ENCODE results near the gene SMYD3.
"Not testable (repeated sequence)": the region's sequence is repeated elsewhere in the genome, so short reads cannot be mapped to it uniquely, and the experiment has no call there.

SMYD3 gene

DNA sequence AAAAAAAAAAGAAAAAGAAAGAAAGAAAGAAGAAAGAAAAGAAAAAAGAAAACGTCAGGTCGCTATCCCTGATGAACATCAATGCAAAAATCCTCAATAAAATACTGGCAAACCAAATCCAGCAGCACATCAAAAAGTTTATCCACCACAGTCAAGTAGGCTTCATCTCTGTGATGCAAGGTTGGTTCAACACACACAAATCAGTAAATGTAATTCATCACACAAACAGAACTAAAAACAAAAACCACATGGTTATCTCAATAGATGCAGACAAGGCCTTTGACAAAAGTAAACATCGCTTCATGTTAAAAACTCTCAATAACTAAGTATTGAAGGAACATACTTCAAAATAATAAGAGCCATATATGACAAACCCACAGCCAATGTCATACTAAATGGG, 779.0 kb downstream of the SMYD3 start:
- H3K4me3 ChIP-seq (ENCODE audit: low read depth in 1 of 5, low read length in 5 of 5); H3K36me3 ChIP-seq (ENCODE audit: control insufficient read depth in 5 of 5, insufficient read depth in 5 of 5, low read length in 5 of 5); H3K27me3 ChIP-seq (ENCODE audit: control insufficient read depth in 5 of 5, insufficient read depth in 4 of 5, low read length in 5 of 5); H3K4me1 ChIP-seq (ENCODE audit: control insufficient read depth in 5 of 5, insufficient read depth in 5 of 5, low read length in 5 of 5); H3K9ac ChIP-seq (ENCODE audit: low read length in 5 of 5); H3K27ac ChIP-seq (ENCODE audit: low read depth, low read length): not testable (repeated sequence)
- H3K9me3 ChIP-seq (ENCODE audit: control insufficient read depth in 5 of 5, low read length in 5 of 5): peaks cover 0 to 19% (median 8%) of the 10 kb centered on the region in 5 donors

DNA sequence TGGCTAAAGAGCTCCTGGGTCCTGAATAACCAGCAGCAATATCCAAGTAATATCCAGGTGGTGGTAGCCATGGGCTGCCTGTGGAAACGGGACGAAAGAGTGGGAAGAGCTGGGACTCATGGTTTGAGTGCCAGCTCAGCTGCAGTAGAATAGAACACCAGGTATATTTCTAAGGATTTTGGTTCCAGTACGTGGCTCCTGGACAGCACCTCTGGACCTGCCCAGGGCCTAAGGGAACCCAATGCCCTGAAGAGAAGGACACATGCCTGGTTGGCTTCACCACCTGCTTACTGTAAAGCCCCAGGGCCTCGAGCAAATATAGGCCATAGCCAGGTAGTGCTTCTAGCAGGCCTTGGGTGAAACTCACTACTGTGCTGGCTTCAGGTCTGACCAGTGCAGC, 785.6 kb downstream of the SMYD3 start:
- H3K27me3 ChIP-seq (ENCODE audit: control insufficient read depth in 5 of 5, insufficient read depth in 4 of 5, low read length in 5 of 5): no peaks in the 10 kb centered on the region

DNA sequence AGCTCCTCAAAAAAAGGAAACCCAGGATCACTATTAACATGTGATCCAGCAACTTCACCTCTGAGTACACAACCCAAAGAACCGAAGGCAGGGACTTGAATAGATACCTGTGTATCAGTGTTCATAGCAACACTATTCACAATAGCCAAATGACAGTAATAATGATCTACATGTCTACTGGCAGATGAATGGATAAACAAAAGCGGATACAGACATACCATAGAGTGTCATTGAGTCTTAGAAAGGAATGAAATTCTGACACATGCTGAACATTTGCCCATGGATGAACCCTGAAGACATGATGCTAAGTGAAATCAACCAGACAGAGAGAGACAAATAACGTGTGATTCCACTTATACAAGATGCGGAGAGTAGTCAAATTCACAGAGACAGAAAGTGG, 788.1 kb downstream of the SMYD3 start:
- Histone ChIP-seq H3K36me3 (ENCODE audit: control insufficient read depth in 5 of 5, insufficient read depth in 5 of 5, low read length in 5 of 5) (no peaks in the 10 kb centered on the region), H3K27ac (ENCODE audit: low read depth, low read length) (no peak overlapping the region), H3K9me3 (ENCODE audit: control insufficient read depth in 5 of 5, low read length in 5 of 5) (peaks cover 0 to 2% (median 0%) of the 10 kb centered on the region in 5 donors), H3K9ac (ENCODE audit: low read length in 5 of 5) (no peak overlapping the region), H3K4me1 (ENCODE audit: control insufficient read depth in 5 of 5, insufficient read depth in 5 of 5, low read length in 5 of 5) (no peaks in the 10 kb centered on the region), H3K27me3 (ENCODE audit: control insufficient read depth in 5 of 5, insufficient read depth in 4 of 5, low read length in 5 of 5) (no peaks in the 10 kb centered on the region), H3K4me3 (ENCODE audit: low read depth in 1 of 5, low read length in 5 of 5) (no peak overlapping the region)

More for the DNA sequence above, 785.6 kb downstream of the SMYD3 start:
- Histone ChIP-seq H3K9me3 (ENCODE audit: control insufficient read depth in 5 of 5, low read length in 5 of 5) (peaks cover 0 to 8% (median 0%) of the 10 kb centered on the region in 5 donors), H3K4me1 (ENCODE audit: control insufficient read depth in 5 of 5, insufficient read depth in 5 of 5, low read length in 5 of 5) (no peaks in the 10 kb centered on the region), H3K4me3 (ENCODE audit: low read depth in 1 of 5, low read length in 5 of 5) (no peak overlapping the region), H3K36me3 (ENCODE audit: control insufficient read depth in 5 of 5, insufficient read depth in 5 of 5, low read length in 5 of 5) (no peaks in the 10 kb centered on the region), H3K9ac (ENCODE audit: low read length in 5 of 5) (no peak overlapping the region), H3K27ac (ENCODE audit: low read depth, low read length) (no peak overlapping the region)

DNA sequence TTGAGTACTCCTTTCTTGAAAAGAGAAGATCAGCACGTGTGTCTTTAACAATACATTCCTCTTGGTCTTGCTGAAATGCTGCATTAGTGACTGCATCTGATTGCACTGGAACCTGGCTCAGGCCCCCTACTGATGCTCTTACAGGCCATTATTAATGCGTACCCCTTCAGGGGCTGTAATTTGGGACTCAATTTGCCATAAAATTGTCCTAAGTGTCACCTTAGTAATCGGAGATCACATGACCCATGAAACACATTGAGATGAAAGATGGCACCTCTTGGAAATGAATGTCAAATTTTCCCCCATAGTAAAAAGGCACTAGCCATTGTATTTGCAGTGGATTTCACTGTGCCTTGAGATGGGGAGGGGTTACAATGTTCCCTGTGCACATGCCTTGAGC, 789.0 kb downstream of the SMYD3 start:
- Histone ChIP-seq H3K4me3 (ENCODE audit: low read depth in 1 of 5, low read length in 5 of 5) (no peak overlapping the region), H3K36me3 (ENCODE audit: control insufficient read depth in 5 of 5, insufficient read depth in 5 of 5, low read length in 5 of 5) (no peaks in the 10 kb centered on the region), H3K9me3 (ENCODE audit: control insufficient read depth in 5 of 5, low read length in 5 of 5) (no peaks in the 10 kb centered on the region), H3K4me1 (ENCODE audit: control insufficient read depth in 5 of 5, insufficient read depth in 5 of 5, low read length in 5 of 5) (no peaks in the 10 kb centered on the region), H3K9ac (ENCODE audit: low read length in 5 of 5) (no peak overlapping the region), H3K27ac (ENCODE audit: low read depth, low read length) (no peak overlapping the region), H3K27me3 (ENCODE audit: control insufficient read depth in 5 of 5, insufficient read depth in 4 of 5, low read length in 5 of 5) (no peaks in the 10 kb centered on the region)

DNA sequence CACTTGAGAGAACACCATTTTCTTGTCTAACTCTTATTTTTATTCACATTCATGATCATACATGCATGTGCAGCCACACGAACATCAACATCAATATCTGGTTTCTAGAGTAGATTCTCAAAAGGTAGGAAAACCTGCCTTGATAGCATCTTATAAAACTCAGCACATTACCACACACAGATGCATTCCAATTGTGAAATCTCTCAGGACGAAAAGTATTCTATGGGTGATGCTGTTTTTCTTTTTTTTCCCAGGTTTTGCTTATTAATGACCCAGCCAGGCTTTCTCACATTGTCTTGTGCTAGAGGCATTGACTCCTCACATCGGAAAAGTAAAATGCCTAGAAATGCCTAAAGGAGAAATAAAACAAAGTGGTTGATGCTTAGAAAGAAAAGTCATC, 789.5 kb downstream of the SMYD3 start:
- Histone ChIP-seq H3K9me3 (ENCODE audit: control insufficient read depth in 5 of 5, low read length in 5 of 5) (no peaks in the 10 kb centered on the region), H3K4me1 (ENCODE audit: control insufficient read depth in 5 of 5, insufficient read depth in 5 of 5, low read length in 5 of 5) (no peaks in the 10 kb centered on the region), H3K4me3 (ENCODE audit: low read depth in 1 of 5, low read length in 5 of 5) (no peak overlapping the region), H3K36me3 (ENCODE audit: control insufficient read depth in 5 of 5, insufficient read depth in 5 of 5, low read length in 5 of 5) (no peaks in the 10 kb centered on the region), H3K27ac (ENCODE audit: low read depth, low read length) (no peak overlapping the region), H3K27me3 (ENCODE audit: control insufficient read depth in 5 of 5, insufficient read depth in 4 of 5, low read length in 5 of 5) (no peaks in the 10 kb centered on the region), H3K9ac (ENCODE audit: low read length in 5 of 5) (no peak overlapping the region)

DNA sequence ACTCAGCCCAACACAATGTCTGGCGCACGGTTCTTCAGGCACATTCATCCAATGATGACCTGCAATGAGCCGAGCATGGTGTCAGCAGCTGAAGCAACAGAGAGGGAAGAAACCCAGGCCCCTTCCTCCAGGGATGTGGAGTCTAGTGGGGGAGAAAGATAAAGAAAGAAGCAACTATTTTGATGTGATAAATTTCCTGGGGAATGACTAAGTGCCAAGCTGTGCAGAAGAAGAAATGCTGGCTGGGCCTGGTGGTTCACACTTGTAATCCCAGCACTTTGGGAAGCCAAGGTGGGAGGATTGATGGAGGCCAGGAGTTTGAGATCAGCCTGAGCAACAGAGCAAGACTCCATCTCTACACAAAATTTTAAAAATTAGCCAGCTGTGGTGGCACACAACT, 790.5 kb downstream of the SMYD3 start:
- Histone ChIP-seq H3K9ac (ENCODE audit: low read length in 5 of 5) (no peak overlapping the region), H3K9me3 (ENCODE audit: control insufficient read depth in 5 of 5, low read length in 5 of 5) (no peaks in the 10 kb centered on the region), H3K27ac (ENCODE audit: low read depth, low read length) (no peak overlapping the region), H3K36me3 (ENCODE audit: control insufficient read depth in 5 of 5, insufficient read depth in 5 of 5, low read length in 5 of 5) (no peaks in the 10 kb centered on the region), H3K4me3 (ENCODE audit: low read depth in 1 of 5, low read length in 5 of 5) (no peak overlapping the region), H3K4me1 (ENCODE audit: control insufficient read depth in 5 of 5, insufficient read depth in 5 of 5, low read length in 5 of 5) (no peaks in the 10 kb centered on the region), H3K27me3 (ENCODE audit: control insufficient read depth in 5 of 5, insufficient read depth in 4 of 5, low read length in 5 of 5) (no peaks in the 10 kb centered on the region)

DNA sequence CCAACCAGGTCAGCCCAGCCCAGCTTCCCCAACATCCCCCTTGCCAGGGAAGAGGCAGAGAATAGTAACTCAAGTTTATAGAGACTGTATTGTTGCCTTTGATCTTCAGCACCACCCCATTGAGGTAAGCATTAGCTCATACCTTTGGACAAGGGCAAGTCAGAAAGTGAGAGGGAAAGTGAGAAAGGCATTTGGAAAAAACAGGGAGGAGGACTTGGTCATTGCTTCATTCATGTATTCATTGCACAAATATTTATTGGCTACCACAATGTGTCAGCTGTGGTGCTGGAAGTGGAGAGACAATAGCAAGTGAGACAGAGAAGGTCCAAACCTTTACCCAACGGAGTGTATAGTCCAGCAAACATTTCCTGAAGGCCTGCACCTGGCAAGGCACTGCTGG, 791.1 kb downstream of the SMYD3 start:
- no peak overlapping the region for H3K9ac ChIP-seq (ENCODE audit: low read length in 5 of 5)
- no peak overlapping the region for H3K4me3 ChIP-seq (ENCODE audit: low read depth in 1 of 5, low read length in 5 of 5)
- H3K27ac ChIP-seq (ENCODE audit: low read depth, low read length): no peak overlapping the region
- H3K27me3 ChIP-seq (ENCODE audit: control insufficient read depth in 5 of 5, insufficient read depth in 4 of 5, low read length in 5 of 5): no peaks in the 10 kb centered on the region
- H3K9me3 ChIP-seq (ENCODE audit: control insufficient read depth in 5 of 5, low read length in 5 of 5): no peaks in the 10 kb centered on the region
- H3K4me1 ChIP-seq (ENCODE audit: control insufficient read depth in 5 of 5, insufficient read depth in 5 of 5, low read length in 5 of 5): no peaks in the 10 kb centered on the region
- no peaks in the 10 kb centered on the region for H3K36me3 ChIP-seq (ENCODE audit: control insufficient read depth in 5 of 5, insufficient read depth in 5 of 5, low read length in 5 of 5)

DNA sequence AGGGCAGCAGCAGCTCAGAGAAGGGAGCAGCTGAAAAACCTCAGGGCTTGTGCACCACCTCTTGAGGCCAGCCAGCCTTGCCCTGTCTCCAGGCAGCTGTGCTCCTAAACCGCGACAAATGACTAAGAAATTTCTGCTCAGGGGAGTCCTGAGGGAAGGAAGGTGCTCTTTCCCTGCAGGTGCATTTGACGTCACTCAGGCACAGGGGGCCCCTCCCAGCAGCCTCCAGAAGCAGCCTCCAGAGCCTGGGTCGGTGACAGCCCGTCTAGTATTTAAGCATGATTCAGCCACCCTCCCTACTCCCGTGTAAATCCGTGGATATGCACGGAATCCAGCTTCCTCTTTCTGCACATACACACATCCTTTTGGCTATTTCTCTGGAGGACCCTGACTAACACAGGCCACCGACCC, 791.8 kb downstream of the SMYD3 start:
- Histone ChIP-seq H3K36me3 (ENCODE audit: control insufficient read depth in 5 of 5, insufficient read depth in 5 of 5, low read length in 5 of 5) (no peaks in the 10 kb centered on the region), H3K9me3 (ENCODE audit: control insufficient read depth in 5 of 5, low read length in 5 of 5) (no peaks in the 10 kb centered on the region), H3K27ac (ENCODE audit: low read depth, low read length) (no peak overlapping the region), H3K27me3 (ENCODE audit: control insufficient read depth in 5 of 5, insufficient read depth in 4 of 5, low read length in 5 of 5) (no peaks in the 10 kb centered on the region), H3K9ac (ENCODE audit: low read length in 5 of 5) (no peak overlapping the region), H3K4me1 (ENCODE audit: control insufficient read depth in 5 of 5, insufficient read depth in 5 of 5, low read length in 5 of 5) (no peaks in the 10 kb centered on the region), H3K4me3 (ENCODE audit: low read depth in 1 of 5, low read length in 5 of 5) (no peak overlapping the region)

DNA sequence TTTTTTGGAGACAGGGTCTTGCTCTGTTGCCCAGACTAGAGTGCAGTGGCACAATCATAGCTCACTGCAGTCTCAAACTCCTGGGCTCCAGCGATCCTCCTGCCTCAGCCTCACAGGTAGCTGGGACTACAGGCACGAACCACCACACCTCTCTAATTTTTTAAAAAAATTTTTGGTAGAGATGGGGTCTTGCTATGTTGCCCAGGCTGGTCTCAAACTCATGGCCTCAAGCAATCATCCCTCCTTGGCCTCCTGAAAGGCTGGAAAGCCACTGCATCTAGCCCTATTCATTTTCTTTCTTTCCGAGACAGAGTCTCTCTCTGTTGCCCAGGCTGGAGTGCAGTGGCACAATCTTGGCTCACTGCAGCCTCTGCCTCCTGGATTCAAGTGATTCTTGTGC, 793.1 kb downstream of the SMYD3 start:
- not testable (repeated sequence) for H3K4me3 ChIP-seq (ENCODE audit: low read depth in 1 of 5, low read length in 5 of 5); H3K9me3 ChIP-seq (ENCODE audit: control insufficient read depth in 5 of 5, low read length in 5 of 5); H3K36me3 ChIP-seq (ENCODE audit: control insufficient read depth in 5 of 5, insufficient read depth in 5 of 5, low read length in 5 of 5); H3K4me1 ChIP-seq (ENCODE audit: control insufficient read depth in 5 of 5, insufficient read depth in 5 of 5, low read length in 5 of 5); H3K27ac ChIP-seq (ENCODE audit: low read depth, low read length); H3K9ac ChIP-seq (ENCODE audit: low read length in 5 of 5); H3K27me3 ChIP-seq (ENCODE audit: control insufficient read depth in 5 of 5, insufficient read depth in 4 of 5, low read length in 5 of 5)

DNA sequence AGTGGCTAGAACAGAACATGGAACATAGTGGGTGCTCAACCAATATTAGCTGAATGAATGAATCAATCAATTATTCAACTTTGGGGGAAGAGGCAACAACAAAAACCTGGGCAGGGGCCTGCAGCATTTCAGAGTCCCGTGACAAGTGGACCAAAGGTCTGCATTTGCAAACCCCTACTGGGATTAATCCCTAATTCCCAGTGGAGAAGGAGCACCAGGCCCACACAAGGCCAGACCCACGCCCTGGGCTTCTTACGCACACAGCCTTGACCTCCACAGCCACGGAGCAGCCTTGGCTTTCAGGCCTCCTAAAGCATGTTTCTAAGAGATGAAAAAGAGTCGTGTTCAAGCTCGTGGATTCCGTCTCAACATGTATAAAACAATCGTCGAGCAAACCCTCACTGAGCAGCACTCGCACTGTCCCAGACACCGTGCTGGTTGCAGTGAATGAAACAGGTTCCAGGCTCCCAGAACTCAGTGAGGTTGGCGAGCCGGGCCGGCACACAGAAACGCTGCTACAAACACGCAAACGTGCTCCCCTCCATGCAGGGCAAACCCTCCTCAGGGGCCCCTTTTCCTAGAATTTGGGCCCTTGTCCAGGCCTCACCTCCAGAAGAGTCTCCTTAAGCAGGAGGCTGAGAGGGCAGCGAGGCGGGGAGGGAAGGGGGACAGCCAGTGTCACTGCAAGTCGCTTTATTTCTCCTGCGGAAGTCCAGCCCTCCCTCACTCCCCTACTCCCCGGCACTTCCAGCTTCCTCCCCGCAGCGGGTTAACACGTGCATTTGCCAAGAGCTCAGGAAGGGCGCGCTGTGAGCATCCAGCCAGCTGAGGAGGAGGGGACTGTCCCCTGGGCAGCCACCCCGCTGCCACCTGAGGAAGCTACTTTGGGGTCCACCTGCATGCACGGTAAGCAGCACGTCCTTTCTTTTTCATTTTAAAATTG, 795.8 kb downstream of the SMYD3 start:
- no peaks in the 10 kb centered on the region for H3K4me1 ChIP-seq (ENCODE audit: control insufficient read depth in 5 of 5, insufficient read depth in 5 of 5, low read length in 5 of 5)
- no peak overlapping the region for H3K27ac ChIP-seq (ENCODE audit: low read depth, low read length)
- H3K9me3 ChIP-seq (ENCODE audit: control insufficient read depth in 5 of 5, low read length in 5 of 5): no peaks in the 10 kb centered on the region
- no peak overlapping the region for H3K9ac ChIP-seq (ENCODE audit: low read length in 5 of 5)
- H3K4me3 ChIP-seq (ENCODE audit: low read depth in 1 of 5, low read length in 5 of 5): no peak overlapping the region
- H3K27me3 ChIP-seq (ENCODE audit: control insufficient read depth in 5 of 5, insufficient read depth in 4 of 5, low read length in 5 of 5): no peaks in the 10 kb centered on the region
- no peaks in the 10 kb centered on the region for H3K36me3 ChIP-seq (ENCODE audit: control insufficient read depth in 5 of 5, insufficient read depth in 5 of 5, low read length in 5 of 5)
